GM21723 (cell line): ENCODE measurements around the gene CNN2.
"Not testable (repeated sequence)": the region's sequence is repeated elsewhere in the genome, so short reads cannot be mapped to it uniquely, and the experiment has no call there.

Experiments
- ATAC-seq: cut with Tn5 transposase; IDR thresholded peaks from one replicate; pipeline ENCODE4 v1.9.1; 2021; ENCODE audit warnings: mild to moderate bottlenecking, moderate library complexity; ENCODE audit not compliant: unreplicated experiment

The CNN2 gene

GRCh38 chr19:1010586-1011510 lies 15.6 kb upstream of the CNN2 start:
- ATAC-seq = no peak

DNA sequence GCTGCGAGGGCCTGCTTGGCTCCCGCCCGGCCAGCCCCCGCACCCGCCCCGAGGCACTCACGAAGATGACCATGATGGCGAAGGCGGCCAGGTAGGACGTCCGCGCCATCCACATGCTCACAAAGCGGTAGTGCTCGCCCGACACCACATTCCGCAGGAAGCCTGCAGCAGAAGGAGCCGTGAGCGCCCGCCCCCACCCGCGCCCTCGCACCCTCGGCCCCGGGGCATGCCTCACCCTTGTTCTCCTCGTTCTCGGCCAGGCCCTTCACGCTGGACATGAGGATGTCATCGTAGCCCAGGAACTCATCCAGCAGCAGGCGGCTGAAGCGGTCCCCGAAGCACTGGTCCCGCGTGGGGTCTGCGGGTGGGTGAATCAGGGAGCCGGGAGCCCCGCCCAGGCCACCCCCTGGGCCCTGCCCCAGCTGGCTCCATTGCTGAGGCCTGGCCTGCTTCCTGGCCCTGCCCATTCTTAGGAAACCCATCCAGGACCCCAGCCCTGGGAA lies 14.5 kb upstream of the CNN2 start:
- ATAC-seq = no peak

GRCh38 chr19:1012334-1012733 lies 14.1 kb upstream of the CNN2 start:
- ATAC-seq = no peak

- ATAC-seq = no peak
Observed at GRCh38 chr19:1013218-1013617, 13.2 kb upstream of the CNN2 start.

- ATAC-seq = no peak
Observed at GRCh38 chr19:1014161-1015060, 12.0 kb upstream of the CNN2 start.

DNA sequence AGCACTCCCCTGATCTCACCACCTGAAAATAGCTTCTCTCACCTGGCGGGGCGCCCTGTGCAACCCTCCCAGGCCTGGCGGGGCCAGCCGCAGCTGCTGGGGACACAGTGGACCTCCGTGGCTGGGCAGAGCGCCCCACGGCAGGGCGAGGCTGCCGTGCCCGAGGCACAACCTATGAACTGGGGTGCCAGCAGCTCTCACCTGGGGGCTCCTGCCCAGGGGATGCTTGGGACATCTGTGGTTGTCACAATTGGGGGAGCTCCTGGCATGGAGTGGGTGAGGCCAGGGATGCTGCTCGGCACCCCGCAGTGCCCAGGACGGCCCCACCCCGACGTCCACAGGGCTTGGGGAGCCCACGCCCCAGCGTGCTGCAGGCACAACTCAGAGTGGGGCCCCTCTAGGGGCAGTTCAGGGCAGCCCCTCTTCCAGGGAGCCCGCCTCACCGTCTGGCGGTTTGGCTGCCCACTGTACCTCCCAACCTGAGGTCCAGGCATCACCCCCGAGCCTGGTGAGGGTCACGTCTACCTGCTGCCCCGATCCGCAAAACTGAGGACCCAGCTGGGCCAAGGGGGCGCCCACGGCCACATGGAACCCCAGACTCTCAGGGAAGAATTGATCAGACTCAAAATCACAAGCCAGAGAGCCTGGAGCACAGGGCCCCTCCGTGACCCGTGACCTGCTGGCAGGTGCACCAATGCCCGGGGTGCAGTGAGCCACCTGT lies 11.2 kb upstream of the CNN2 start:
- no peak for ATAC-seq

DNA sequence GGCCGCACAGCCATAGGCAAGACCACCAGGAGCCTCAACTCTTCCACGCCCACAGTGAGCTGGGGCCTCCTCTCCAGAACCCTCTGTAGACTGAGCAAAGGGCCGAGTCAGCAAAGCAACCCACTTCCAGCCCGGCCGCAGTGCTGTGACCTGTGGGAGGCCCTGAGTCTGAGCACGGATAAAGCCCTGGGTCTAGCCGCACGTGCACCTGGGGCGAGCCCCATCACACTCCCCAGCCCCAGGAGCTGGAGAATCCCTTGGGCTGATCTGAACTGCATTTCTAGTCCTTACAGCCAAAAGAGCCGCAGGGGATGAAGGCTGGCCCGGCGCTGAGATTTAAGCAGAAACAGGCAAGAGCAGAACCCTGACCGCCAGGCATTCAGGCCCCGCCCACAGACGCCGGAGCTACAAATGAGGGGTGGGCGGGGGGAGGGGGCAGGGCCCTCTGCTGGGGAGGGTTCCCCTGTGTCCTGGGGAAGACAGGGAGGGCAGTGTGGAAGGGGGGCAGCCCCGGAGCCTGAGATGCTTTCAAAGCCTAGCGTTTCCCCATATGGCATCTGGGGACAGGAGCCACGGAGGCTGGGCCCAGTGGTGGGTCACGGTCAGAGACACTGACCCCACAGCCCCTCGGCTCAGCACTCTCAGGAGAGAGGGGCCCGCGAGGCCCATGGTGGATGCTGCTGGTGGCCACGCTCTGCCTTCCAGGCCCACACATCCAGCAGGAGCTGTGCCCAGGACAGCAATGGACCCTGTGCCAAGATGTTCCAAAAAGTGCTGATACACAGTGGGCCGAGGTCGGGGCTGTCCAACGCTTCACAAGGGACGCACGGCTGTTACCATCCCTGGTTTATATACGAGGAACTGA lies 10.4 kb upstream of the CNN2 start:
- no peak for ATAC-seq

- no peak for ATAC-seq
Observed at GRCh38 chr19:1016647-1017114, 9.7 kb upstream of the CNN2 start.

DNA sequence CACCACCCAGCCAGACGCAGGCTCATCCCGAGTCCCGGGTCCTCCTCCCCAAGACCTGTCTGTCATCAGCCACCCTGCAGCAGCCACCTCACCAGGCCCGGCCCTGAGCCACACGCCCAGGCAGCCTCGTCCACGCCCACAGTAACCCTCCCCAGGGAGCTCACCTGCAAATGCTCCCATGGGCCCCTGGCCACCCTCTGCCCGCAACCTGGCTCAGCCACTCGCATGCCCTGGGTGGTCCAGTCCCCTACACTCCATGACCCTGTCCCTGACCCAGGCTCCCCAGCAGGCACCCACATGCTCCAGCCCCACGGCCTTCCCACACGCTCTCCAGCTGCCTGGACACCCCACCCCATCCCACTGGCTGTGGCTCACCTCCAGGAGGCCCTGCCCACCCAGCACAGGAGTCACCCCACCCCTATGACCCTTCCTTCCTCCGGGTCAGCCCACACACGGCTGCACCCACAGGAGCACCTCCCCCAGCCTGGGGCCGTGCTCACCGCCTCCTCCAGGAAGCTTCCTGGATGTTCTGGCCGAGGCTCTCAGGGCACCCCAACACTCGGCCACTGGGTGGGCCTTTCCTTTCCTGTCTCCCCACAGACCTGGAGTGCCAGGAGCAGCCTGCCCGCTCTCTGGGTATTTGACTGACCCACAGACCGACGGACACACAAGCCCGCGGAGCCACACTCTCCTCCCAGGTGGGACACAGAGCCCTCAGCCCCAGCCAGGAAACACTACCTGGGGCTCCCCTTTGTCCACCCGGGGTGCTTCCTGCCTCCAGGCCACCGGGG lies 9.1 kb upstream of the CNN2 start:
- no peak for ATAC-seq

DNA sequence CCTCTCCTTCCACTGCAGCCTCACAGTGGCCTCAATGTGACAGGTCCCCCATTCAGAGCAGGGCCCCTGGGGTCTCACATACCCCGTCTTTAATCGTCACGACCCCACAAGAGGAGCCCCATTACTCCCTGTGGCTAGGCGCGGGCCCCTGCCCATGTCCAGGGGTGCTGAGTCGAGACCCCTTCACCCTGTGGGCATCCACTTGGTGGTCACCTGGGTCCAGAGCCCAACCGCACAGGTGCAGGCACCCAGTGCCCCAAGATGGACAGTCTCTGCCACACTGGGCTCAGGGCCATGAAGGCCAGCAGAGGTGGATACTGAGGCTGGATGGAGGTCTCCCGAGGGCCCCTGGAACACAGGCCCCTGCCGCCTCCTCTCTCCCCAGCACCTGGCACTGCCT lies 8.5 kb upstream of the CNN2 start:
- no peak for ATAC-seq

- no peak for ATAC-seq
Observed at GRCh38 chr19:1018393-1018792, 8.0 kb upstream of the CNN2 start.

DNA sequence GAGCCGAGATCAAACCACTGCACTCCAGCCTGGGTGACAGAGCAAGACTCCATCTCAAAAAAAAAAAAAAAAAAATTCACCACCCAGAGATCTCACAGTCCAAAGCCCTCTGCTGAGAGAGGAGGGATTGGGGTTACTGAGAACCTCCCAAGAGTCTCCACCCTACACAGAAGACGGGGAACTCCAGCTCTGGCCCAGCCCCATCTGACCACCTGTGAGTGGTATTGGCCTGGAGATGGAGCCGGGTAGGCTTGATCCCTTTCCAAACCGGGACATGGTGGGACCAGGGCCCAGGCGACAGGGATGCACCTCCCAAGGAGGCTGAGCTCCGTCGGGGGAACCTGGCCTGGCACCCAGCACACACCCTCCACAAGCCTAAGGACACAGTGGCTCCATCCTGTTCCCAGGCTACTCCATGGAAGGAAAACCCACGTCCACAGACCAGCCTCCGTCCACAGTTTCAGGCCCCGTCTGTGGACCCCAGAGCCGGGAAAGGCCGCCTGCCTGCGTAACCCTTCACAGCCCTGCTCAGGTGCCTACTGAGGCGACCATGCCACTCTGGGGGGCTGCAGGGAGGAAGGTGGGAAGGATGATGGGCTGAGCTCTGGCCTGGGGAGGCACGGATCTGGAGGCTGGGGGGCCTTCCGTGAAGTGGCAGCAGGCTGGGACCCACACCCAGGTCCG lies 7.3 kb upstream of the CNN2 start:
- ATAC-seq = no peak

- ATAC-seq = no peak
Observed at GRCh38 chr19:1019616-1019961, 6.8 kb upstream of the CNN2 start.

- ATAC-seq = peak; percentile 5
Observed at GRCh38 chr19:1019980-1020867, 6.2 kb upstream of the CNN2 start.

- peak; percentile 73 for ATAC-seq
Observed at GRCh38 chr19:1020868-1021425, 5.5 kb upstream of the CNN2 start, which contains the start of gene TMEM259. TMEM259 (minus strand) TSS chr19:1021123; CDS start chr19:1020996, 127 bp downstream.

GRCh38 chr19:1023883-1024188 lies 2.6 kb upstream of the CNN2 start:
- ATAC-seq = not testable (repeated sequence)

DNA sequence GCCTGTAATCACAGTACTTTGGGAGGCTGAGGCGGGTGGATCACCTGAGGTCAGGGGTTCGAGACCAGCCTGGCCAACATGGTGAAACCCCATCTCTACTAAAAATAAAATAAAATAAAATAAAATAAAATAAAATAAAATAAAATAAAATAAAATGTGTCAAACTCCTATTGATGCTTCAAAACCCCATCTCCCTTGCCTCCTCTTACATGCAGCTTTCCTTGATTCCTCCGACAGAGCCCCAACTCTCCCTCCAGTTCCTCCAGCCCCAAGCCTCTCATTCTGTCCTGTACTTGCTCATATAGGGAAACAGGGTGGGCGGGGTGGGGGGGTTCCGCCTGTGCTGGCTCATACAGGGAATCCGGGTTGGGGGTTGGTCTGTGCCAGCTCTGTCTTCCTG lies 1.3 kb upstream of the CNN2 start:
- ATAC-seq = not testable (repeated sequence)
